GM12878 (cell line): Measurements from ENCODE around the gene CCT8L2. TPM values are rescaled to one million over a fixed set of nuclear protein-coding genes. Genes with fewer than 3 reads are reported as not detected.
"Not testable (repeated sequence)": the region's sequence is repeated elsewhere in the genome, so short reads cannot be mapped to it uniquely, and the experiment has no call there.

Experiments
- ATAC-seq: fragments of 200-7000 bp; cut with Tn5 transposase; 3 replicates; pipeline ENCODE4 v1.9.1; 2020; ENCODE audit warnings: mild to moderate bottlenecking, moderate library complexity
- BruUV-seq: library from RNA; stranded (reverse); fragments of 400-500 nt; replicated peaks from 2 replicates; lab custom pipeline; 2021; lab: Mats Ljungman, UMichigan
- CTCF ChIA-PET: fragments of 300-600 bp; sonication (Branson Sonifier 250); formaldehyde crosslinking; extraction: SDS; loops from one replicate; lab custom pipeline; 2021; ENCODE audit warnings: inconsistent platforms; lab: Yijun Ruan, JAX
- POLR2A ChIA-PET: fragments of 350-600 bp; formaldehyde crosslinking; extraction: SDS; loops from one replicate; lab custom pipeline; 2021; ENCODE audit warnings: inconsistent platforms; lab: Charles Lee
- RAD21 ChIA-PET: fragments of 300-600 bp; sonication (Branson Sonifier 250); formaldehyde crosslinking; loops from one replicate; lab custom pipeline; 2023; ENCODE audit warnings: antibody characterized with exemption; ENCODE audit not compliant: unreplicated experiment; lab: Charles Lee
- SMC1A ChIA-PET: fragments of 300-600 bp; sonication (Branson Sonifier 250); formaldehyde crosslinking; loops from one replicate; lab custom pipeline; 2023; ENCODE audit not compliant: unreplicated experiment, uncharacterized antibody; lab: Charles Lee
- DNase-seq: peaks from one replicate; pipeline ENCODE4 v3.0.0-alpha.2; 2011; ENCODE audit warnings: low read depth, low spot score
- FAIRE-seq: peaks from 3 replicates; lab custom pipeline; 2011; peaks lifted over from hg19 to GRCh38; lab: Jason Lieb, UNC
- H2AFZ ChIP-seq: 2 replicates; pipeline ENCODE4 v1.6.0; 2011; ENCODE audit warnings: low read depth, low read length, control low read depth; ENCODE audit not compliant: control insufficient read depth
- H3K27ac ChIP-seq: 2 replicates; pipeline ENCODE4 v1.5.1; 2011; ENCODE audit warnings: control low read depth; ENCODE audit not compliant: control insufficient read depth, insufficient read depth
- H3K27me3 ChIP-seq, 2 experiments: replicated peaks in 1 of 2; 2 replicates each; pipeline versions ENCODE4 v1.6.0 to v1.6.1; 2011; ENCODE audit warnings: low read length in 1 of 2; ENCODE audit not compliant: control insufficient read depth in 2 of 2, insufficient read depth in 2 of 2
- H3K36me3 ChIP-seq, 2 experiments: 2 replicates each; pipeline ENCODE4 v1.5.1; 2011; ENCODE audit warnings: low read length in 1 of 2; ENCODE audit not compliant: control insufficient read depth in 2 of 2, insufficient read depth in 2 of 2
- H3K4me1 ChIP-seq: 2 replicates; pipeline ENCODE4 v1.6.1; 2011; ENCODE audit warnings: mild to moderate bottlenecking, low read length, moderate library complexity, mixed read lengths; ENCODE audit not compliant: control insufficient read depth, insufficient read depth
- H3K4me2 ChIP-seq: 2 replicates; pipeline ENCODE4 v1.6.0; 2011; ENCODE audit warnings: control low read depth; ENCODE audit not compliant: control insufficient read depth, insufficient read depth
- H3K4me3 ChIP-seq: fragments of 200-600 bp; sonication (generic); 2 replicates; pipeline ENCODE4 v1.5.1; 2016
- H3K79me2 ChIP-seq: 2 replicates; pipeline ENCODE4 v1.6.0; 2011; ENCODE audit warnings: low read length; ENCODE audit not compliant: control insufficient read depth, insufficient read depth
- H3K9ac ChIP-seq: 2 replicates; pipeline ENCODE4 v1.8.0; 2011; ENCODE audit warnings: low read length, control low read depth, mixed read lengths; ENCODE audit not compliant: control insufficient read depth, insufficient read depth
- H3K9me3 ChIP-seq: replicated peaks from 3 replicates; pipeline ENCODE4 v1.5.1; 2011; ENCODE audit warnings: mild to moderate bottlenecking, low read length; ENCODE audit not compliant: control insufficient read depth, insufficient read depth
- H4K20me1 ChIP-seq: 2 replicates; pipeline ENCODE4 v1.6.0; 2011; ENCODE audit not compliant: control insufficient read depth, insufficient read depth
- EGR1 ChIP-seq, 2 experiments: IDR thresholded peaks; 1 replicate in 1 of 2; 2 replicates in 1 of 2; pipeline ENCODE4 v1.6.1; 2011 to 2012; ENCODE audit warnings: low read depth in 2 of 2, low read length in 2 of 2, borderline replicate concordance in 1 of 2, mild to moderate bottlenecking in 1 of 2, moderate library complexity in 1 of 2
- EZH2 ChIP-seq: IDR thresholded peaks from 2 replicates; pipeline ENCODE4 v1.6.1; 2012; ENCODE audit warnings: low read depth, mild to moderate bottlenecking, control low read depth, inconsistent platforms, low read length, borderline replicate concordance; ENCODE audit not compliant: control insufficient read depth
- HDAC6 ChIP-seq: fragments of 200-600 bp; sonication (generic); IDR thresholded peaks from one replicate; pipeline ENCODE4 v1.8.0; 2017; ENCODE audit warnings: antibody characterized with exemption; ENCODE audit not compliant: unreplicated experiment
- HDGF ChIP-seq: fragments of 450-650 bp; IDR thresholded peaks from 2 replicates; pipeline ENCODE4 v1.6.1; 2016; ENCODE audit warnings: antibody characterized with exemption
- SPI1 ChIP-seq: IDR thresholded peaks from 2 replicates; pipeline ENCODE4 v1.6.1; 2011; ENCODE audit warnings: low read depth, mild to moderate bottlenecking, low read length, moderate library complexity, borderline replicate concordance; ENCODE audit not compliant: insufficient read depth
- ZNF622 ChIP-seq: fragments of 450-650 bp; IDR thresholded peaks from 2 replicates; pipeline ENCODE4 v1.6.1; 2017; ENCODE audit warnings: mild to moderate bottlenecking, inconsistent platforms
- WGBS: methylation state at CpG from one replicate; pipeline ENCODE4 v1.1.6; 2016; ENCODE audit warnings: low lambda C conversion rate; ENCODE audit not compliant: insufficient replicate concordance, insufficient coverage; ENCODE audit errors: missing lambda C conversion rate; 5-methylcytosine and 5-hydroxymethylcytosine counted together
- in situ Hi-C: fragments of 300-500 bp; cut with MboI; formaldehyde crosslinking; loops from 9 replicates; pipeline ENCODE4 v1.14.3; 2018; ENCODE audit warnings: mixed read lengths
- intact Hi-C: fragments of 100-400 bp; cut with micrococcal nuclease; formaldehyde crosslinking; loops from one replicate; pipeline ENCODE4 v1.14.2; 2022; ENCODE audit not compliant: unreplicated experiment
- polyA plus RNA-seq, 11 experiments: library from polyadenylated mRNA; depleted of rRNA in 4 of 11; unstranded in 6 of 11; stranded (reverse) in 5 of 11; fragments of >200 nt; fragmentation: Nextera tagmentation in 4 of 11; fragmentation: Illumina TruSeq in 1 of 11; extraction: Ambion mirVana in 4 of 11; extraction: Trizol in 1 of 11; gene quantifications; 1 replicate in 1 of 11; 2 replicates in 10 of 11; pipeline versions ENCODE4 v1.2.1 to v1.2.3, GENCODE V29; 2011 to 2016; ENCODE audit warnings: inconsistent platforms in 2 of 11, missing spikeins in 2 of 11, low read depth in 1 of 11
- total RNA-seq, 4 experiments: library from RNA; depleted of rRNA in 3 of 4; stranded (reverse); fragments of >200 nt in 3 of 4; fragmentation: Illumina TruSeq in 1 of 4; extraction: Trizol in 1 of 4; gene quantifications; 2 replicates each; pipeline versions ENCODE4 v1.2.1 to v1.2.3, GENCODE V29; 2013 to 2021
- TF ChIP-seq, protein P1 (sequence below): fragments of 450-650 bp; IDR thresholded peaks from 2 replicates; pipeline ENCODE4 v1.6.1; 2018; ENCODE audit warnings: borderline replicate concordance, mild to moderate bottlenecking; ENCODE audit not compliant: partially characterized antibody
- TF ChIP-seq, protein P2 (sequence below): IDR thresholded peaks from 2 replicates; pipeline ENCODE4 v1.6.1; 2011; ENCODE audit warnings: low read depth, mild to moderate bottlenecking, low read length, moderate library complexity, borderline replicate concordance; ENCODE audit errors: extremely low read depth

The CCT8L2 gene
- total and polyA plus RNA-seq, 10 of the 15 experiments (the other 5 are each of a cell fraction or from before 2014, with no cell fraction given): not detected

DNA sequence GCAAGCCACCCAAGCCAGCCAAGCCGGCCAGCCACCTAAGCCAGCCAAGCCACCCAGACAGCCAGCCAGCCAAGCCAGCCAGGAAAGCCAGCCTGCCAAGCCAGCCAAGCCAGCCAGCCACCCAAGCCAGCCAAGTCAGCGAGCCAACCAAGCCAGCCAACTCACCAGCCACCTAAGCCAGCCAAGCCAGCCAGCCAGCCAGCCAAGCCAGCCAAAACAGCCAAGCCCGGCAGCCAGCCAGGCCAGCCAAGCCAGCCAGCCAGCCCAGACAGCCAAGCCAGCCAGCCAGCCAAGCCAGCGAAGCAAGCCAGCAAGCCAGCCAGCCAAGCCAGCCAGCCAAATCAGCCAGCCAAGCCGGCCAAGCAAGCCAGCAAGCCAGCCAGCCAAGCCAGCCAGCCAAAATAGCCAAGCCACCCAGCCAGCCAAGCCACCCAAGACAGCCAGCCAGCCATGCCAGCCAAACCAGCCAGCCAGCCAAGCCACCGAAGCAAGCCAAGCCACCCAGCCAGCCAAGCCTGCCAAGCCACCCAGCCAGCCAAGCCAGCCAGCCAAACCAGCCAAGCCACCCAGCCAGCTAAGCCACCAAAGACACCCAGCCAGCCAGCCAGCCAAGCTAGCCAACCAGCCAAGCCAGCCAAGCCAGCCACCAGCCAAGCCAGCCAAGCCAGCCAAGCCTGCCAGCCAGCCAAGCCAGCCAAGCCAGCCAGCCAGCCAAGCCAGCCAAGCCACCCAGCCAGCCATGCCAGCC, 27.6 kb downstream of the CCT8L2 start:
- RAD21 ChIA-PET: not testable (repeated sequence)
- WGBS: 15% methylated on average over 6 of the region's 6 CpGs

DNA sequence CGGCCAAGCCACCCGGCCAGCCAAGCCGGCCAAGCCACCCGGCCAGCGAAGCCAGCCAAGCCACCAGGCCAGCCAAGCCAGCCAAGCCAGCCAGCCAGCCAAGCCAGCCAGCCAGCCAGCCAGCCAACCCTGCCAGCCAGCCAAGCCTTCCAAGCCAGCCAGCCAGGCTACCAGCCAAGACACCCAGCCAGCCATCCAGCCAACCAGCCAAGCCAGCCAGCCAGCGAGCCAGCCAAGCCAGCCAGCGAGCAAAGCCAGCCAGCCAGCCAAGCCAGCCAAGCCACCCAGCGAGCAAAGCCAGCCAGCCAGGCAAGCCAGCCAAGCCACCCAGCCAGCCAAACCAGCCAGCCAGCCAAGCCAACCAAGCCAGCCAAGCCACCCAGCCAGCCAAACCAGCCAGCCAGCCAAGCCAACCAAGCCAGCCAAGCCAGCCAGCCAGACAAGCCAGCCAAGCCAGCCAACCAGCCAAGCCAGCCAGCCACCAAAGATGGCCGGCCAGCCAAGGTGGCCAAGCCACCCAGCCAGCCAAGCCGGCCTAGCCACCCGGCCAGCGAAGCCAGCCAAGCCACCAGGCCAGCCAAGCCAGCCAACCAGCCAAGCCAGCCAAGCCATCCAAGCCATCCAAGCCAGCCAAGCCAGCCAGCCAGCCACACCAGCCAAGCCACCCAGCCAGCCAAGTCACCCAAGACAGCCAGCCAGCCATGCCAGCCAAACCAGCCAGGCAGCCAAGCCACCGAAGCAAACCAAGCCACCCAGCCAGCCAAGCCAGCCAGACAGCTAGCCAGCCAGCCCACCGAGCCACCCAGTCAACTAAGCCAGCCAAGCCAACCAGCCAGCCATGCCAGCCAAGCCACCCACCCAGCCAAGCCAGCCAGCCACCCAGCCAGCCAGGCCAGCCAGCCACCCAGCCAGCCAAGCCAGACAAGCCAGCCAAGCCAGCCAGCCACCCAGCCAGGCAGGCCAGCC, 28.8 kb downstream of the CCT8L2 start:
- ChIA-PET SMC1A (no interaction called here), RAD21 (no interaction called here), CTCF (no interaction called here), POLR2A (no interaction called here)
- intact Hi-C loops (no loop called here), in situ Hi-C loops (no loop called here)
- no peak for DNase-seq
- Histone ChIP-seq H3K9me3 (no peaks in the 10 kb centered on the region; the same call in 2 of the 3 replicates), H3K9ac (no peak overlapping the region), H3K4me2 (no peak overlapping the region), H3K27me3 (no peaks in the 10 kb centered on the region), H3K4me1 (no peaks in the 10 kb centered on the region), H3K4me3 (no peak overlapping the region), H2AFZ (no peak overlapping the region), H3K79me2 (no peaks in the 10 kb centered on the region), H3K27ac (no peak overlapping the region), H4K20me1 (no peaks in the 10 kb centered on the region), H3K36me3 (no peaks in the 10 kb centered on the region)
- FAIRE-seq: no peak
- WGBS: 14% methylated on average over 14 of the region's 14 CpGs
- no TSS peak for BruUV-seq
- no peak for ATAC-seq
- TF ChIP-seq, protein P1, sequence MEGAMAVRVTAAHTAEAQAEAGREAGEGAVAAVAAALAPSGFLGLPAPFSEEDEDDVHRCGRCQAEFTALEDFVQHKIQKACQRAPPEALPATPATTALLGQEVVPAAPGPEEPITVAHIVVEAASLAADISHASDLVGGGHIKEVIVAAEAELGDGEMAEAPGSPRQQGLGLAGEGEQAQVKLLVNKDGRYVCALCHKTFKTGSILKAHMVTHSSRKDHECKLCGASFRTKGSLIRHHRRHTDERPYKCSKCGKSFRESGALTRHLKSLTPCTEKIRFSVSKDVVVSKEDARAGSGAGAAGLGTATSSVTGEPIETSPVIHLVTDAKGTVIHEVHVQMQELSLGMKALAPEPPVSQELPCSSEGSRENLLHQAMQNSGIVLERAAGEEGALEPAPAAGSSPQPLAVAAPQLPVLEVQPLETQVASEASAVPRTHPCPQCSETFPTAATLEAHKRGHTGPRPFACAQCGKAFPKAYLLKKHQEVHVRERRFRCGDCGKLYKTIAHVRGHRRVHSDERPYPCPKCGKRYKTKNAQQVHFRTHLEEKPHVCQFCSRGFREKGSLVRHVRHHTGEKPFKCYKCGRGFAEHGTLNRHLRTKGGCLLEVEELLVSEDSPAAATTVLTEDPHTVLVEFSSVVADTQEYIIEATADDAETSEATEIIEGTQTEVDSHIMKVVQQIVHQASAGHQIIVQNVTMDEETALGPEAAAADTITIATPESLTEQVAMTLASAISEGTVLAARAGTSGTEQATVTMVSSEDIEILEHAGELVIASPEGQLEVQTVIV: no peak
- TF ChIP-seq HDGF: no peak
- no peak for TF ChIP-seq ZNF622
- TF ChIP-seq SPI1: no peak
- no peak for TF ChIP-seq EZH2
- TF ChIP-seq, protein P2, sequence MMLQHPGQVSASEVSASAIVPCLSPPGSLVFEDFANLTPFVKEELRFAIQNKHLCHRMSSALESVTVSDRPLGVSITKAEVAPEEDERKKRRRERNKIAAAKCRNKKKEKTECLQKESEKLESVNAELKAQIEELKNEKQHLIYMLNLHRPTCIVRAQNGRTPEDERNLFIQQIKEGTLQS: no peak
- no peak for TF ChIP-seq HDAC6
- no peak for TF ChIP-seq EGR1 (IDR thresholded peaks at IDR 0.05; ENCODE audit: borderline replicate concordance in 1 of 2, low read depth in 2 of 2, low read length in 2 of 2)

More for the DNA sequence above, 27.6 kb downstream of the CCT8L2 start:
- H3K4me3 ChIP-seq, H2AFZ ChIP-seq, FAIRE-seq, H3K36me3 ChIP-seq, H3K9ac ChIP-seq, BruUV-seq, H3K4me1 ChIP-seq, H4K20me1 ChIP-seq, CTCF ChIA-PET, POLR2A ChIA-PET, H3K79me2 ChIP-seq, SMC1A ChIA-PET, in situ Hi-C loops, H3K27me3 ChIP-seq, intact Hi-C loops, H3K4me2 ChIP-seq, ATAC-seq, H3K27ac ChIP-seq, DNase-seq, H3K9me3 ChIP-seq: not testable (repeated sequence)
